ENCODE results near the gene ARSG.

- no peak for TF ChIP-seq CTCF (IDR thresholded peaks at IDR 0.05; ENCODE audit: insufficient read depth, low read length, poor library complexity, severe bottlenecking)
- no peak for TF ChIP-seq EZH2phosphoT487 (conservative IDR thresholded peaks at IDR 0.05; ENCODE audit: low read length)
These were observed 105.2 kb downstream of the ARSG start for GRCh38 chr17:68396226-68397107.

Data from SU-DHL-6 (cell line).